ENCODE results near the gene TM4SF20.
A peak's percentile ranks its signal among the peaks of the same experiment; 100 is the strongest.

TM4SF20 gene

GRCh38 chr2:227413371-227413770, 34.3 kb upstream of the TM4SF20 start:
- Histone ChIP-seq H3K36me3 (replicated peaks in 1 of 2; ENCODE audit: control insufficient read depth in 2 of 2, insufficient read depth in 2 of 2, low read length in 2 of 2) (no peaks in the 10 kb centered on the region), H2BK5ac (ENCODE audit: low read length) (no peak overlapping the region), H3K4ac (ENCODE audit: low read length) (no peak overlapping the region), H3K27ac (replicated peaks; ENCODE audit: low read length) (no peak overlapping the region), H2BK15ac (ENCODE audit: low read length) (no peak overlapping the region), H3K23ac (ENCODE audit: low read depth, low read length, poor library complexity) (no peak overlapping the region), H4K91ac (ENCODE audit: low read depth, low read length, poor library complexity) (no peak overlapping the region), H3K4me2 (ENCODE audit: insufficient read depth, low read length, poor library complexity, severe bottlenecking) (no peak overlapping the region), H2AFZ (ENCODE audit: low read length) (no peak overlapping the region), H3K27me3 (ENCODE audit: control insufficient read depth in 3 of 3, insufficient read depth in 3 of 3, low read depth in 1 of 3, low read length in 3 of 3) (no peaks in the 10 kb centered on the region), H3K9ac (ENCODE audit: low read depth, low read length, poor library complexity) (no peak overlapping the region), H3K79me1 (ENCODE audit: low read depth, low read length) (no peaks in the 10 kb centered on the region), H3K18ac (ENCODE audit: low read length) (peak overlapping the region; percentile 52), H4K8ac (ENCODE audit: low read depth, low read length) (no peak overlapping the region), H3K4me1 (ENCODE audit: control insufficient read depth in 2 of 2, insufficient read depth in 1 of 2, low read depth in 1 of 2, low read length in 2 of 2) (no peaks in the 10 kb centered on the region), H3K4me3 (ENCODE audit: low read length in 2 of 2) (no peak overlapping the region), H3K14ac (ENCODE audit: low read length) (no peak overlapping the region), H2BK12ac (ENCODE audit: low read length) (no peak overlapping the region), H2BK120ac (ENCODE audit: low read depth, low read length) (no peak overlapping the region), H2AK5ac (ENCODE audit: low read depth, low read length) (peak overlapping the region; percentile 68), H3K9me3 (replicated peaks in 1 of 2; ENCODE audit: control insufficient read depth in 2 of 2, insufficient read depth in 1 of 2, low read depth in 1 of 2, low read length in 2 of 2) (no peaks in the 10 kb centered on the region)
- WGBS, 2 donors (ENCODE audit: extremely low coverage in 2 of 2, insufficient read length in 2 of 2, insufficient replicate concordance in 1 of 2): no CpG with 5 or more reads among the region's 8 CpGs
- DNase-seq (ENCODE audit: low spot score): no peak

DNA sequence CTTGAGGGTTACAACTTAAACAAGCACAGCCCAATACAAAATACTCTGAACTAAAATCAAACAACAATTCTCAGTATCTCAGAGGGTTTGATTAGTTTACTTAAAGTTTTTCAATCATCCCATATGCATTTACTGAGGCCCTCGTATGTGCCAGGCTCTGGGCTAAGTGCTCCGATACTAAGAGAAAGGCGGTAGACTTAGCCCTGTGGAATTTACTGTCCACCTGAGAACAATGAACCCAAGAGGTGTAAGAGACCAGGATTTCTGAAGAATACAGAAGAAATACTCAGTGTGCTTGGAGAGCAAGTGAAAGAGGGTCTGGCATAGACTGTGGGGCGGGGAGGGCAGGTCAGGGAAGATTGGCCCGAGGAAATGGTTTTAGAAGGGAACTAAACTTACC, 33.8 kb upstream of the TM4SF20 start:
- no peak overlapping the region for H3K4me3 ChIP-seq (ENCODE audit: low read length in 2 of 2)
- no peak overlapping the region for H3K18ac ChIP-seq (ENCODE audit: low read length)
- no peak overlapping the region for H3K14ac ChIP-seq (ENCODE audit: low read length)
- no peak overlapping the region for H3K9ac ChIP-seq (ENCODE audit: low read depth, low read length, poor library complexity)
- no peak overlapping the region for H2AK5ac ChIP-seq (ENCODE audit: low read depth, low read length)
- H3K4me1 ChIP-seq (ENCODE audit: control insufficient read depth in 2 of 2, insufficient read depth in 1 of 2, low read depth in 1 of 2, low read length in 2 of 2): no peaks in the 10 kb centered on the region
- no peak overlapping the region for H2BK15ac ChIP-seq (ENCODE audit: low read length)
- no peak overlapping the region for H2BK120ac ChIP-seq (ENCODE audit: low read depth, low read length)
- H2AFZ ChIP-seq (ENCODE audit: low read length): no peak overlapping the region
- no peak overlapping the region for H3K23ac ChIP-seq (ENCODE audit: low read depth, low read length, poor library complexity)
- no peak overlapping the region for H4K8ac ChIP-seq (ENCODE audit: low read depth, low read length)
- no peak overlapping the region for H4K91ac ChIP-seq (ENCODE audit: low read depth, low read length, poor library complexity)
- no peak overlapping the region for H3K4ac ChIP-seq (ENCODE audit: low read length)
- DNase-seq (ENCODE audit: low spot score): no peak
- H3K79me1 ChIP-seq (ENCODE audit: low read depth, low read length): no peaks in the 10 kb centered on the region
- no peak overlapping the region for H3K4me2 ChIP-seq (ENCODE audit: insufficient read depth, low read length, poor library complexity, severe bottlenecking)
- no peaks in the 10 kb centered on the region for H3K36me3 ChIP-seq (replicated peaks in 1 of 2; ENCODE audit: control insufficient read depth in 2 of 2, insufficient read depth in 2 of 2, low read length in 2 of 2)
- no peaks in the 10 kb centered on the region for H3K27me3 ChIP-seq (ENCODE audit: control insufficient read depth in 3 of 3, insufficient read depth in 3 of 3, low read depth in 1 of 3, low read length in 3 of 3)
- WGBS, 2 donors (ENCODE audit: extremely low coverage in 2 of 2, insufficient read length in 2 of 2, insufficient replicate concordance in 1 of 2): no CpG with 5 or more reads among the region's 5 CpGs
- H2BK12ac ChIP-seq (ENCODE audit: low read length): peak overlapping the region; percentile 22
- H2BK5ac ChIP-seq (ENCODE audit: low read length): no peak overlapping the region
- H3K27ac ChIP-seq (replicated peaks; ENCODE audit: low read length): no peak overlapping the region
- no peaks in the 10 kb centered on the region for H3K9me3 ChIP-seq (replicated peaks in 1 of 2; ENCODE audit: control insufficient read depth in 2 of 2, insufficient read depth in 1 of 2, low read depth in 1 of 2, low read length in 2 of 2)

DNA sequence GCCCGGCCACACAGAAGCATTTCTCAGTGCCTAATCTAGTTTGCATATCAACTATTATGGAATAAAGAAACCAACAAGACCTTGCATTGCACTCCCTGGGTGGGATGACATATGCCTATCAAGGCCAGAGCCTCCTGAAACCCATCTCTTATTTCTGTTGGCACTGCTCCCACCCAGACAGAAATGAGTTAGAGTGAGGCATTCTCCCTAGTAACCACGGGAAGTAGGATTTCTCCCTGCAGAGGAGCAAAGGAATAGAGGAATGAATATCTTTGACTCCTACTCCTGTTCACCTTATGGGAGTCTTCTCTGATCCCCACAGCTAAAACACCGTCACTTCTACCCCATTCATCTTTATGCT, 32.9 kb upstream of the TM4SF20 start:
- Histone ChIP-seq H3K79me1 (ENCODE audit: low read depth, low read length) (no peaks in the 10 kb centered on the region), H2BK12ac (ENCODE audit: low read length) (no peak overlapping the region), H4K8ac (ENCODE audit: low read depth, low read length) (no peak overlapping the region), H3K9me3 (replicated peaks in 1 of 2; ENCODE audit: control insufficient read depth in 2 of 2, insufficient read depth in 1 of 2, low read depth in 1 of 2, low read length in 2 of 2) (no peaks in the 10 kb centered on the region), H2AFZ (ENCODE audit: low read length) (no peak overlapping the region), H3K4ac (ENCODE audit: low read length) (no peak overlapping the region), H3K23ac (ENCODE audit: low read depth, low read length, poor library complexity) (no peak overlapping the region), H3K4me1 (ENCODE audit: control insufficient read depth in 2 of 2, insufficient read depth in 1 of 2, low read depth in 1 of 2, low read length in 2 of 2) (peaks cover 0 to 2% of the 10 kb centered on the region in 2 donors), H3K18ac (ENCODE audit: low read length) (no peak overlapping the region), H3K27me3 (ENCODE audit: control insufficient read depth in 3 of 3, insufficient read depth in 3 of 3, low read depth in 1 of 3, low read length in 3 of 3) (no peaks in the 10 kb centered on the region), H3K27ac (replicated peaks; ENCODE audit: low read length) (no peak overlapping the region), H2BK5ac (ENCODE audit: low read length) (no peak overlapping the region), H3K9ac (ENCODE audit: low read depth, low read length, poor library complexity) (no peak overlapping the region), H3K4me3 (ENCODE audit: low read length in 2 of 2) (no peak overlapping the region), H3K36me3 (replicated peaks in 1 of 2; ENCODE audit: control insufficient read depth in 2 of 2, insufficient read depth in 2 of 2, low read length in 2 of 2) (no peaks in the 10 kb centered on the region), H2BK15ac (ENCODE audit: low read length) (no peak overlapping the region), H2AK5ac (ENCODE audit: low read depth, low read length) (no peak overlapping the region), H3K4me2 (ENCODE audit: insufficient read depth, low read length, poor library complexity, severe bottlenecking) (no peak overlapping the region), H4K91ac (ENCODE audit: low read depth, low read length, poor library complexity) (no peak overlapping the region), H3K14ac (ENCODE audit: low read length) (no peak overlapping the region), H2BK120ac (ENCODE audit: low read depth, low read length) (no peak overlapping the region)
- no peak for DNase-seq (ENCODE audit: low spot score)
- no CpG with 5 or more reads among the region's 3 CpGs for WGBS, 2 donors (ENCODE audit: extremely low coverage in 2 of 2, insufficient read length in 2 of 2, insufficient replicate concordance in 1 of 2)

DNA sequence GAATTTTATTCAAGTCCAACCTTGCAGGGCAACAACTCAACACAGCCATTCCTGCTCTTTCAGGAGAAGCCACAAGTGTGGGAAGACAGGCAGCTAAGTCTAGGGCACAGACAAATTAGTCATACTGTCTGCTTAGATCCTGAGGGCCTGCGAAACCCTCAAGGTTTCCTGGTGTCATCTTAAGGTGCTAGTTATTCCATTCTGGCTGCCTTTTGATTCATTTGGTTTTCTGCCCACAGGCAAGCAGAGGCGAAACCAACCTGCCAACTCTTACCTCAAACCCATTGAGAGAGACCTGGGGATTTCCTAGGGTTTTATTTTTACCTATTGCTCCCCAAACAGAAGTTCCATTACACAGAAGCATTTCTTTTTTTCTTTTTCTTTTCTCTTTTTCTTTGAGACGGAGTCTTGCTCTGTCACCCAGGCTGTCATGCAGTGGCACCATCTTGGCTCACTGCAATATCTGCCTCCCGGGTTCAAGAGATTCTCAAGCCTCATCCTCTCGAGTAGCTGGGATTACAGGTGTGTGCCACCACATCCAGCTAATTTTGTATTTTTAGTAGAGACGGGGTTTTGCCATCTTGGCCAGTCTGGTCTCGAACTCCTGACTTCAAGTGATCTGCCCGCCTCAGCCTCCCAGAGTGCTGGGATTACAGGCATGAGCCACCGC, 32.3 kb upstream of the TM4SF20 start:
- no peak for DNase-seq (ENCODE audit: low spot score)
- Histone ChIP-seq H3K9me3 (replicated peaks in 1 of 2; ENCODE audit: control insufficient read depth in 2 of 2, insufficient read depth in 1 of 2, low read depth in 1 of 2, low read length in 2 of 2) (no peaks in the 10 kb centered on the region), H3K4me3 (ENCODE audit: low read length in 2 of 2) (no peak overlapping the region), H3K4me1 (ENCODE audit: control insufficient read depth in 2 of 2, insufficient read depth in 1 of 2, low read depth in 1 of 2, low read length in 2 of 2) (peaks cover 3 to 4% of the 10 kb centered on the region in 2 donors), H3K27ac (replicated peaks; ENCODE audit: low read length) (no peak overlapping the region), H3K4me2 (ENCODE audit: insufficient read depth, low read length, poor library complexity, severe bottlenecking) (no peak overlapping the region), H2BK120ac (ENCODE audit: low read depth, low read length) (no peak overlapping the region), H2BK15ac (ENCODE audit: low read length) (no peak overlapping the region), H2AK5ac (ENCODE audit: low read depth, low read length) (no peak overlapping the region), H3K79me1 (ENCODE audit: low read depth, low read length) (no peaks in the 10 kb centered on the region), H3K23ac (ENCODE audit: low read depth, low read length, poor library complexity) (no peak overlapping the region), H3K9ac (ENCODE audit: low read depth, low read length, poor library complexity) (no peak overlapping the region), H3K14ac (ENCODE audit: low read length) (no peak overlapping the region), H3K36me3 (replicated peaks in 1 of 2; ENCODE audit: control insufficient read depth in 2 of 2, insufficient read depth in 2 of 2, low read length in 2 of 2) (no peaks in the 10 kb centered on the region), H2AFZ (ENCODE audit: low read length) (no peak overlapping the region), H3K4ac (ENCODE audit: low read length) (no peak overlapping the region), H3K18ac (ENCODE audit: low read length) (no peak overlapping the region), H2BK12ac (ENCODE audit: low read length) (no peak overlapping the region), H4K91ac (ENCODE audit: low read depth, low read length, poor library complexity) (no peak overlapping the region), H3K27me3 (ENCODE audit: control insufficient read depth in 3 of 3, insufficient read depth in 3 of 3, low read depth in 1 of 3, low read length in 3 of 3) (no peaks in the 10 kb centered on the region), H2BK5ac (ENCODE audit: low read length) (no peak overlapping the region), H4K8ac (ENCODE audit: low read depth, low read length) (no peak overlapping the region)
- no CpG with 5 or more reads among the region's 9 CpGs for WGBS, 2 donors (ENCODE audit: extremely low coverage in 2 of 2, insufficient read length in 2 of 2, insufficient replicate concordance in 1 of 2)

All from neuronal stem cell (in vitro differentiated cells).